ENCODE measurements around the gene PPP1R9A.

DNA sequence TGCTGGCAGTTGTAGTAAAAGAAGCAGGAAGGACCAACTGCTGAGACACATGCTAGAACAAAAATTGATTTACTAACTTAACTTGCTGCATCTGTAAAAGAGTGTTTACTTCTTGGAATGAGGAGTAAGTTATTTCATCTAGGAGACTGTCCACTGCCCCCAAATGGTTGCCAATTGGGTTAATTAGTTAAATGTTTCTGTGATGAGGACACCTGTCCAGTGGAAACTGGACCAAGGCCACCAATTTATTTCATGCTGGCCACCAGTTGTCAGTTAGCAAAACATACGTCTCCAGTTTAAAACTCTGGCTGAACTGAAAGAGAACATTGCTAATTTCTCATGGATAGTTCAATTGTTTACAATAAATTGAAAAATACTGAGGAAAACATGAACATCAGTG is 191.7 kb downstream of the PPP1R9A start:
- TF ChIP-seq, protein P1, sequence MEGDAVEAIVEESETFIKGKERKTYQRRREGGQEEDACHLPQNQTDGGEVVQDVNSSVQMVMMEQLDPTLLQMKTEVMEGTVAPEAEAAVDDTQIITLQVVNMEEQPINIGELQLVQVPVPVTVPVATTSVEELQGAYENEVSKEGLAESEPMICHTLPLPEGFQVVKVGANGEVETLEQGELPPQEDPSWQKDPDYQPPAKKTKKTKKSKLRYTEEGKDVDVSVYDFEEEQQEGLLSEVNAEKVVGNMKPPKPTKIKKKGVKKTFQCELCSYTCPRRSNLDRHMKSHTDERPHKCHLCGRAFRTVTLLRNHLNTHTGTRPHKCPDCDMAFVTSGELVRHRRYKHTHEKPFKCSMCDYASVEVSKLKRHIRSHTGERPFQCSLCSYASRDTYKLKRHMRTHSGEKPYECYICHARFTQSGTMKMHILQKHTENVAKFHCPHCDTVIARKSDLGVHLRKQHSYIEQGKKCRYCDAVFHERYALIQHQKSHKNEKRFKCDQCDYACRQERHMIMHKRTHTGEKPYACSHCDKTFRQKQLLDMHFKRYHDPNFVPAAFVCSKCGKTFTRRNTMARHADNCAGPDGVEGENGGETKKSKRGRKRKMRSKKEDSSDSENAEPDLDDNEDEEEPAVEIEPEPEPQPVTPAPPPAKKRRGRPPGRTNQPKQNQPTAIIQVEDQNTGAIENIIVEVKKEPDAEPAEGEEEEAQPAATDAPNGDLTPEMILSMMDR (optimal IDR thresholded peaks at IDR 0.05 in 1 of 3, IDR thresholded peaks at IDR 0.05 in 1 of 3, conservative IDR thresholded peaks at IDR 0.05 in 1 of 3; ENCODE audit: extremely low read depth in 1 of 3, insufficient read depth in 2 of 3, low read length in 3 of 3), result no peak
- TF ChIP-seq EZH2 (IDR thresholded peaks at IDR 0.05; ENCODE audit: low read length), result no peak

Data from keratinocyte (primary cell).